Inflammatory macrophage (primary cell): ENCODE data around the gene HERC2.
"Not testable (repeated sequence)": the region's sequence is repeated elsewhere in the genome, so short reads cannot be mapped to it uniquely, and the experiment has no call there.

Source experiments
- DNase-seq, 2 donors: peaks; one replicate each; pipeline ENCODE4 v3.0.0-alpha.2; 2020 to 2022
- total RNA-seq, 18 experiments: gene quantifications; one replicate each; lab custom pipeline; 2026; ENCODE audit warnings: mixed read lengths in 6 of 18, inconsistent platforms in 2 of 18; lab: John Stamatoyannopoulos, UW

HERC2 gene, protein sequence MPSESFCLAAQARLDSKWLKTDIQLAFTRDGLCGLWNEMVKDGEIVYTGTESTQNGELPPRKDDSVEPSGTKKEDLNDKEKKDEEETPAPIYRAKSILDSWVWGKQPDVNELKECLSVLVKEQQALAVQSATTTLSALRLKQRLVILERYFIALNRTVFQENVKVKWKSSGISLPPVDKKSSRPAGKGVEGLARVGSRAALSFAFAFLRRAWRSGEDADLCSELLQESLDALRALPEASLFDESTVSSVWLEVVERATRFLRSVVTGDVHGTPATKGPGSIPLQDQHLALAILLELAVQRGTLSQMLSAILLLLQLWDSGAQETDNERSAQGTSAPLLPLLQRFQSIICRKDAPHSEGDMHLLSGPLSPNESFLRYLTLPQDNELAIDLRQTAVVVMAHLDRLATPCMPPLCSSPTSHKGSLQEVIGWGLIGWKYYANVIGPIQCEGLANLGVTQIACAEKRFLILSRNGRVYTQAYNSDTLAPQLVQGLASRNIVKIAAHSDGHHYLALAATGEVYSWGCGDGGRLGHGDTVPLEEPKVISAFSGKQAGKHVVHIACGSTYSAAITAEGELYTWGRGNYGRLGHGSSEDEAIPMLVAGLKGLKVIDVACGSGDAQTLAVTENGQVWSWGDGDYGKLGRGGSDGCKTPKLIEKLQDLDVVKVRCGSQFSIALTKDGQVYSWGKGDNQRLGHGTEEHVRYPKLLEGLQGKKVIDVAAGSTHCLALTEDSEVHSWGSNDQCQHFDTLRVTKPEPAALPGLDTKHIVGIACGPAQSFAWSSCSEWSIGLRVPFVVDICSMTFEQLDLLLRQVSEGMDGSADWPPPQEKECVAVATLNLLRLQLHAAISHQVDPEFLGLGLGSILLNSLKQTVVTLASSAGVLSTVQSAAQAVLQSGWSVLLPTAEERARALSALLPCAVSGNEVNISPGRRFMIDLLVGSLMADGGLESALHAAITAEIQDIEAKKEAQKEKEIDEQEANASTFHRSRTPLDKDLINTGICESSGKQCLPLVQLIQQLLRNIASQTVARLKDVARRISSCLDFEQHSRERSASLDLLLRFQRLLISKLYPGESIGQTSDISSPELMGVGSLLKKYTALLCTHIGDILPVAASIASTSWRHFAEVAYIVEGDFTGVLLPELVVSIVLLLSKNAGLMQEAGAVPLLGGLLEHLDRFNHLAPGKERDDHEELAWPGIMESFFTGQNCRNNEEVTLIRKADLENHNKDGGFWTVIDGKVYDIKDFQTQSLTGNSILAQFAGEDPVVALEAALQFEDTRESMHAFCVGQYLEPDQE (N-terminal part only)
- 27.4 to 153 (median 104) reads per million in 18 experiments for total RNA-seq

DNA sequence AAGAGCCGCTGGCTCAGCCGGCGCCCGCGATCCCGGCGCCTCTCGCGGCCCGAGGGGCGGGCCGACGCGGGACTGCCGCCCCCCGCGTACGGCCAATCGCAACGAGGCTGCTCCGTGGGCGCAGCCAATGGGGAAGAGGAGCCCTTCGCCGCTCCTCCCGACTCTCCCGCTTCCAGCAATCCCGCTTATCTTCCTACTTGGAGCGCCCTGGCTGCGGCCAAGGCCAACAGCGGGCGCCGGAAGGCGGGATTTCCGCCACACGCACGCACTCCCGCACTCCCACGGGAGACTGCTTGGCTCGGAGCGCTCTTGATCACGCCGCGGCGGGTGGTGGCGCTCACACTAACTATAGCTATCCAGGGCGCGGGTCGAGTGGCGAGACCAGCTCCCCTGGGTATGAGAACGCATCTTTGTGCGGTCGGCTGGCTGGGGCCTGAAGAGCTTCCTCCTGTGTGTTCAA lies at the start of gene HERC2:
TSS of gene HERC2 (minus strand) at position 51 of the 460 bp plus-strand sequence. CDS start 746 bp downstream, outside the sequence.
- not testable (repeated sequence) for DNase-seq

DNA sequence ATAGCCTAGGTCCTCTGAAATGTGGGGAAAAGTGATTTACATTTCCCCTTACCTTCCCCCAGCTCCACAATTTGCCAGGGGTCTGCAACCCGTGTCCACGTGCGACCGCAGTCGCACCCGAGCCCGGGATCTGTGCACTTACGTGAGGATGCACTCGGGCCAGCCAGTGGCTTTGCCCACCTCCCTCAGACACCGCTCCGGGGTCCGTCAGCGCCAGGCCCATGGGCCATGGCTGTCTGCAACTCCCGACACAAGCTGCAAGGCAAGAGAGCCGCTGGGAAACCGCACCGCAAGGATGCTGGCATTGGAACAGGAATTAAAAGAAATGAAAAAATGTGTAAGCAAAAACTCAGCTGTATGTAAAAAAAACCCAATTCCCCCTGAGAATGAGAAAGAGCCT lies 43.5 kb upstream of the HERC2 start:
- not testable (repeated sequence) for DNase-seq

DNA sequence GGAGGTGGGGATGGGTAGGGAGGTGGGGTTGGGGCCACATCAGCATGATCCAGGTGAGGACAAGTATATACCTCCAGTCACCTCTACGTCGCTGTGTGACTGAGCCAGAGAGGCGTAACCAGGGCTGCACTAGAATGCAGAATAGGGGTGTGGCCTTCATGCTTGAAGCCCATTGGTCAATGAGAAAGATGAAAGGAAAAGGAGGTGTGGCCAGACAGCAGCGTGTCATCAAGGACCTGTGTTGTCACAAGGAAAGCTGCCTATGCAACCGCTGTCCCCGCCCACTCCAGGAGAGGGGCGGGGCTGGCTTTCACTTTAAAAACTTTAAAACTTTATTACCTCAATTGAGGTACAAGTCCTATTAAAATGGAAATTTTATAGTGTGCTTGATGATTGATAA lies 36.0 kb upstream of the HERC2 start, which contains the start of gene GOLGA6L24:
TSS of gene GOLGA6L24 (minus strand) at position 101 of the 400 bp plus-strand sequence. CDS start at position 40, 61 bp downstream.
- not testable (repeated sequence) for DNase-seq

DNA sequence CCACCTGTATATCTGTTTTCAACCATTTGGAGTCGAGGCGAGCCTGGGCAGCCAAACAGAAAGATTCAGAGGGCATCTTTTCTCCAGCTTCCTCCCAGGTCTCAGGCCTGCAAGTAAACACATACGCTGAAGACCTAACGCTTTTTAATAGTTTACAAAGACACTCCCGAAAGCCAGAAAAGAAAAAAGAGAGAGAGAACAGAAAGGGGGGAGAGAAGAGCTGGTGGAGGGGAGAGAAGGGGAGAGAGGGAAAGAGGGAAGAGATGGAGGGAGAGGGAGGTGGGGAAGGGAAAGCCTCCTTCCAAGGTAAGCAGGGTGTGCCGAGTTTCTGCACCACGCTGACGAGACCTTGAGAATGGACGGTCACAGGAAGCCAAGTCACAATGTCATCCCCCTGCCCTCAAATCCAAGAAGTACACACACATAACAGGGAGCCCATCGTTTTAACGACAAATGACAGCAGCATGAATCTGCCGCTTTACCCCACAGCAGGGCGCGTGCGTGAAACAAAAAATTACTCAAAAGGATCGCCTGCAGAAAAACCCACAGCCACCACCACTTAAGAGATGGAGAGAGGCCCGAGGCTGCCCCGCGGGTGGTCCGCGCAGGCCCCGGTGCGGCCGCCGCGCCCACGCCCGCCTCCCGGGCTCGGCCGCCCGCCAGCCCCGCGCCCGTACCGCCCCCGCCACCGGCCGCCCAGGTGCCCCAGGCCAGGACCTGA lies 461 bp downstream of the HERC2 start:
- DNase-seq: not testable (repeated sequence)

DNA sequence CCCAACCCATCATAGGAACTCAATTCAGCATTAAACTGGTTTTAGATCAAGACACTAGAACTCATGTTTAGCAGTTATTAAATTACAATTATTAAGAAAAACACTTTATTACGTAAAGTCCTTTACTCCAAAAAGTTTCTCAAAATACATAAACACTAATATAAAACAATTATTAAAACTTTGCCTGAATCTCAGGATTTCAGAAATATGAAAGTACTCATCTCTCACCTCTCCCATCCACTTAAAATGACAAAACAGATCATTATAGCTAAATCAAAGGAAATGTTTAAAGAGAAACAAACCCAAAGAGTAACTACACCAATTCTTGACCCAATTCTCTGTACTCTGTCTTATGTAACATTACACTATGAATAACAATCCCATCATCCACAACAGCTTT lies 2.3 kb downstream of the HERC2 start:
- not testable (repeated sequence) for DNase-seq

DNA sequence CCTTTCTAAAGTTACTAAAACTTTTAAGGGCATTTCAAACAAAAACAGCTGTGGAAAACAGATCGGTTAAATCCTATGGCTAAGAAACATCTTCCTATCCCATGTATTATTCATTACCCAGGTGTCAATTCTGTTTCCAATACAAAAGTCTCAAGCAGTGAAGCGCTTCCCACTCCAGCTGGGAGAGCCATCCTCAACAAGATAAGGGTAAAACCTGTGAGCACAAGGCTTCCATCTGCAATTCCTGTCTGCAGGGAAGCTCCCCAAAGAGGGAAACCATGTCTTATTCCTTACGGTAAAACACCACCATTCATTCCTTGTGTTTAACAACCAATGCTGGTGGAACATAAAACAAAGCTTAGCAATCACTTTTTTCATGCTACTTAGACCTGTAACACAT lies 3.2 kb downstream of the HERC2 start:
- not testable (repeated sequence) for DNase-seq

DNA sequence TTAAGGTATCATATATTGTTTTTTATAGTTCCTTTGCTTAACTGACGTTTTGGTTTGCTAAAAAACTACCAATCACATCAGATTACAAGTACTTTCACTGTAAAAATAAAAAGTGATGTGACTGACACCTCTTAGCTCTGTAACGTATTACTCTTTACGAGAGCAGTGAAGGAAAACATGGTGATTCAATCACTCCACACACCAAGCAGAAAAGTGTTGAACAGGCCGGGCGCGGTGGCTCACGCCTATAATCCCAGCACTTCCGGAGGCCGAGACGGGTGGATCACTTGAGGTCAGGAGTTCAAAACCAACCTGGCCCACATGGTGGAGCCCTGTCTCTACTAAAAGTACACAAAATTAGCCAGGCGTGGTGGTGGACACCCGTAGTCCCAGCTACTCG lies 3.9 kb downstream of the HERC2 start:
- not testable (repeated sequence) for DNase-seq

DNA sequence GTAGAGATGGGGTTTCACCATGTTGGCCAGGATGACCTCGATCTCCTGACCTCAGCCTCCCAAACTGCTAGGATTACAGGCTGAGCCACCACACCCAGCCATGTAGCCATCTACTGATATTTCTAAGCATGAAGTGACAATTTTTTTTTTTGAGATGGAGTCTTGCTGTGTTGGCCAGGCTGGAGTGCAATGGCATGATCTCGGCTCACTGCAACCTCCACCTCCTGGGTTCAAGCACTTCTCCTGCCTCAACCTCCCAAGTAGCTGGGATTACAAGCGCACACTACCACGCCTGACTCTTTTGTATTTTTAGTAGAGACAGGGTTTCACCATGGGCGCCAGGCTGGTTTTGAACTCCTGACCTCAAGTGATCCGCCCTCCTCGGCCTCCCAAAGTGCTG lies 5.0 kb downstream of the HERC2 start:
- DNase-seq: not testable (repeated sequence)

DNA sequence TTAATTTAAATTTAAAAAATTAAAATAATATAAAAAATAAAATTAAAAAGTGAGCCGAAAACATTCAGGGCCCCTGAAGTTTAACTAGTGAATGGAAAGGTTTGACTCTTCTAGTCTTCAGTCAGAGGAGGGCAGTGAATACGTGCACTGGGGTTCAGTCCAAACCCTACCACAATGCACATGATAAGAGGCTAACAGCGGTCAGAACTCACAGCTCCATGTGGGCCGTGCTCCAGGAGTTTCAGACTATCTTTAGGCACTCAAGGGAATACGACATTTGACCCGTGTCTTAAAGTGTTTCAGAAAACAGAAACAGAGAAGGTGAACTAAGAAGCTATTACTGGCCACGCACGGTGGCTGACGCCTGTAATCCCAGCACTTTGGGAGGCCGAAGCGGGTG lies 11.5 kb downstream of the HERC2 start:
- not testable (repeated sequence) for DNase-seq

DNA sequence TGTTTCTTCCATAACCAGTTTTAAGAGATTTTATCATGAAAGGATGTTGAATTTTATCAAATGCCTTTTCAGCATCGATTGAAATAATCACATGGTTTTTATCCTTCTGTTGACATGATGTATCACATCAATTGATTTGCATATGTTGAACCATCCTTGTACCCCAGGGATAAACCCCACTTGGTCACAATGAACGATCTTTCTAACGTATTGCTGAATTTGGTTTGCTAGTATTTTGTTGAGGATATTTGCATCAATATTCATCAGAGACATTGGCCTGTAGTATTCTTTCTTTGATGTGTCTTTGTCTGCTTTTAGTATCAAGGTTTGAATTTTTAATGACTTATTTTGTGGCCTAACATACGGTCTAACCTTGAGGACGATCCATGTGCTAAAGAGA lies 13.3 kb downstream of the HERC2 start:
- not testable (repeated sequence) for DNase-seq

DNA sequence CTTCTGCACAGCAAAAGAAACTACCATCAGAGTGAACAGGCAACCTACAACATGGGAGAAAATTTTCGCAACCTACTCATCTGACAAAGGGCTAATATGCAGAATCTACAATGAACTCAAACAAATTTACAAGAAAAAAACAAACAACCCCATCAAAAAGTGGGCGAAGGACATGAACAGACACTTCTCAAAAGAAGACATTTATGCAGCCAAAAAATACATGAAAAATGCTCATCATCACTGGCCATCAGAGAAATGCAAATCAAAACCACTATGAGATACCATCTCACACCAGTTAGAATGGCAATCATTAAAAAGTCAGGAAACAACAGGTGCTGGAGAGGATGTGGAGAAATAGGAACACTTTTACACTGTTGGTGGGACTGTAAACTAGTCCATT lies 16.3 kb downstream of the HERC2 start:
- not testable (repeated sequence) for DNase-seq

DNA sequence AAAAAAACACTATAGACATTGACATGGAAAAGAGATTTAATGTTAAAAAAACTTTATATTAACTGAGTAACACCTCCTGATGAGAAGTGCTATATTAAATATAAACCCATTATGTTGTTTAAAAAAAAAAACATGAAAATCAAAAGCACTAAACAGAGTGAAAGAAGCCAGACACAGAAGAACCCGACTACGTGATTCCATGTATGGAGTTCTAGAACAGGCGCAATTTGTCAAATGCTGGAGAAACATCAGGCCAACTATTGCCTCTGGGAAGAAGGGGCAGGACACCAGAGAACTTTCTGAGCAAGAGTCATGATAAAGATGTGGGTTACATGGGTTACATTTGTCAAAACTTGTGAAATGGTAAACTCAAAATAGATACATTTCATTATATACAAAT lies 24.5 kb downstream of the HERC2 start:
- DNase-seq: not testable (repeated sequence)

DNA sequence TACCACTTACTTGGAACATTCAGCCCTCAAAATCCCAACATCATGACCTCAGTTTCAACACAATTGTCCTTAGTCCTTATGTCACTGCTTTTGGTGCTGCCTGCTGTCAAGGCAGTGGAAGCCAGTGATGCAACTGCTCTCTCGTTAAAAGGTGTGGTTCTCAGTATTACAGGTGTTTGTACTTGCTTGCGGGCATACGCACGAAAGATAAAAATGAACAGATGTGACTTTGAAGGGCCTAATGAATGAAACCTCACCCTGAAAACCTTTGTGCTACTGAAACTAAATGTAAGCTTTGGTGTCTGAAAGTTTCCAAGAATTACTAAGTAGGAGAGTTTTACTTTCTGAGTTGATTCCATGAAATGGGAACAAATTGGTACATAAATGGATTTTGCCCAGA lies 25.2 kb downstream of the HERC2 start:
- DNase-seq: not testable (repeated sequence)

DNA sequence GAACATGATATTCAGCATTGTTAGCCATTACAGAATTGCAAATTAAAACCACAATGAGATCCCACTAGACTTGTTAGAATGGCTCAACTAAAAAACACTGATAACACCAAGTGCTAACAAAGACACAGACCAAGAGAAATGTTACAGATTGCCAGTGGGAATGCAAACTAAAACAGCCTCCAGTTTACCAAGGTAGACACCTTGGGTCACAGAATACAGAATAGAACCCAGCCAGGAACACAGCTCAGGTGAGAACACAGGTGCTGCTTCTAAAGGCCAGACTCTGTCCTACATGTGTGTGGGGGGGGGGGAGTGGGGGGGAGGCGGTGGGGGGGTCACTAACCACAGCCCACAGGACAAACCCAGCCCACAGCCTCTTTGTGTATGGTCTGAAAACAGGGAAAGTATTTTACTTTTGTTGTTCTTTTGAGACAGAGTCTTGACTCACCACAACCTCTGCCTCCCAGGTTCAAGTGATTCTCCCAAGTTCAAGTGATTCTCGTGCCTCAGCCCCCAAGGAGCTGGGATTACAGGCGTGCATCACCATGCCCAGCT lies 26.9 kb downstream of the HERC2 start:
- not testable (repeated sequence) for DNase-seq

DNA sequence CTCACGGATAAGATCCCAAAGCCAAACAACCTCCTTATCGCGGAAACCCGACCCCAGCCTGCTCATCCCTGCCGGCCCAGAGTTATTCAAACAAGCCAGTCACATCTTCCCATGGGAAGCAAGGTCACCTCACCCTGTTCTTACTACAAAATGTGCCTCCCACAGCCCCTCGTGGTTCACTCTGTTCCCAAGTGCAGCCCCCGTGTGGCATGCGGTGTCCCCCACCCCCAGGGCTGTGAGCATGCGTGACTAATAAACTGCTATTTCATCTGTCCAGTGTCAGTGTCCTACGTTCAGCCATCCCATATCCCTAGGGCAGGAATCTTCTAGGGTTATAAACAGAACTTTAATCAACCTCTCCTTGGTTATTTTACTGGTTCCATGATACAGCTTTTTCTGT lies 27.4 kb downstream of the HERC2 start:
- not testable (repeated sequence) for DNase-seq

DNA sequence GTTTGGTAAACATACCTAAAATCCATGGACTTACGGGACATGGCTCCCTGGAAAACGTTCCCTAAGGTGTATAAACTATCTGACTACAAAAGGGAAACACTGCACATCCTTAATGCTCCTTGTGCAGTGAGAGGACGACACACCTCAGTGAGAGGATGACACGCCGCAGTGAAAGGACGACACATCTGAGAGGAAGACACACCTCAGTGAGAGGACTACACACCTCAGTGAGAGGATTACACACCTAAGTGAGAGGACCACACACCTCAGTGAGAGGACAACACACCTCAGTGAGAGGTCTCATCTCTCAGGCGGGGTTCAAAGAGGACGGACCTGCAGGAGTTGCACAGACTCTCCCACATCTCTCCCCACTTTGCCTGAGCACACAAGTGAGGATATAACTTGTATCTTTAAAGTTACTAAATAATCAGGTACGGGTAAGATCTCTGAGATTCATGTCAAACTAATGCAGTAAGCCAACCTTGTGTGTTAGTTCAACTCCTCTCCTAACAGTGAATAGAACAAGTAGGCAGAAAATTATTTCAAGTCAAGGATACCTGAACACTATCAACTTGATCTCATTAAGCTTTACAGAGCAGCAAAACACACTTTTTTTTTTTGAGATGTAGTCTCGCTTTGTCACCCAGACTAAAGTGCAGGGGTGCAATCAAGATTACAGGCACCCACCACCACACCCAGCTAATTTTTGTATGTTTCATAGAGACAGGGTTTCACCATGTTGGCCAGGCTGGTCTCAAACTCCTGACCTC lies 32.1 kb downstream of the HERC2 start:
- DNase-seq: no peak

DNA sequence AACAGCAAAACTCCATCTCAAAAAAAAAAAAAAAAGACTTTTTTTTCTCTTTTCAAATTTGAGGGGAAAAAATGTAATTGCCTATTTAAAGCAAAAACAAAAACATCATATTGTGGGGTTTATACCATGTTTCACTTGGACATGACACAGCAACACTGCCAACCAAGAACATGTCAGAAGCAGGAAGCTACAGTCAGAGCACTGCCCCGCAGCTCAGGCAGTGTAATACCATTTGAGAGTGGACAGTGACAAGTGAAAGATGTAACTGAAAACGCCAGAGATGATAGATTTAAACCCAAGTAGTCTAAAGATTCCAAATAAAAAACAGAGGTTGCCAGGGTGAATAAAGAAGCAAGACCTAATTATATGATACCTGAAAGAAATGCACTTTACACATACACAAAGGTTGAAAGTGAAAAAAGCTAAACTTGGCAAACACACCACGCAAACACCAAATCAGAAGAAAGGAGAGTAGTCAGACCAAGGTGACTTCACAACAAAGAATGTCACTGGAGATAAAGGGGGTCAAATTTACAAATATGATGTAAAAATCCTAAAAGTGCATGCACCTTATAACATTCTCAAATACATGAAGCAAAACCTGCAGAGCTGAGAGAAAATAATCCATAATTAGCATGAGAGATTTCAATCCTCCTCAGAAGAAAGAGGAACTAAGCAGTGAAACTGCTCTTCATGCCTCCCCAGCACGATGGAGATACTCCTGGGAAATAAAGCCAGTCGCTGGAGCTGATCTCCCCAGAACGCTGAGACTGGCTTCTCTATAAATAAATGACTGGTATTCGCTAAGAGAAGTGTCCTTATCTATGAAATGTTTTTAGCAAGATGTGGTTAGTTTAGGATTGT lies 32.9 kb downstream of the HERC2 start:
- peak in 1 of 2 donors; percentile 5 for DNase-seq

DNA sequence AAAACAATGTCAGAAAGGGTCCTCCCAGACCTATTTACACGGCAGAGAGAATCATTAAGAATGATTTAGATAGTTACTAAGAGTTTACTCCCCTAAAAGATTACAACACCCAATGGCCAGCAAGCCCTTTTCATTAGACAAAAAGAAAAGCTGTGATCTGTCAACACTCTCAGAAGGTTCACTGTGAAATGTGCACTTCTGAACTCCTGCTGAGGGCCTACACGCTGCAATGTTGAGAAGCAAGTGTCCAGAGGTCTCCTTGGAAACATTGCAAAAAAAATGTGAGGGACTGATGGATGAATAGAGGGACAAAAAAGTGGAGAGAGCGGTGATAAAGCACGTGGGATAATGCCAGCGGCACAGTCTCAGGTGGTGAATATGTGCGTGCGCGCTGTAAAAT lies 35.3 kb downstream of the HERC2 start:
- not testable (repeated sequence) for DNase-seq

DNA sequence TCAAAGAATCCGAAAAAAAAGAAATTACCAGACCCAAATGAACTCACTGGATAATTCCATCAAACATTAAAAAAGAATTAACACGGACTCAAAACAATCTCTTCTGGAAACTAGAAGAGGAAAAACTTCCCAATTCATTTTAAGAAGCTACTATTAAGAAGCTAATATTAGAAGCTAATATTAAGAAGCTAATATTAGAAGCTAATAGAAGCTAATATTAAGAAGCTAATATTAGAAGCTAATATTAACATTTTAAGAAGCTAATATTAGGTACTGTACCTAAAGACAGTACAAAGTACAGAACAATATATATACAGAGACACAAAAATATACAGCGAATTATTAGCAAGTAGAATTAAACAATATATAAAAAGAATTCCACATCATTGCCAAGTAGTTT lies 35.9 kb downstream of the HERC2 start:
- DNase-seq: no peak
